ENCODE measurements around the gene CRYL1. TPM values are rescaled to one million over a fixed set of nuclear protein-coding genes. Genes with fewer than 3 reads are reported as not detected.

Gene CRYL1
- total and polyA plus RNA-seq, 2 of the 8 experiments (the other 6 are each of a cell fraction or from before 2014, with no cell fraction given): 1.9 to 6.4 TPM

DNA sequence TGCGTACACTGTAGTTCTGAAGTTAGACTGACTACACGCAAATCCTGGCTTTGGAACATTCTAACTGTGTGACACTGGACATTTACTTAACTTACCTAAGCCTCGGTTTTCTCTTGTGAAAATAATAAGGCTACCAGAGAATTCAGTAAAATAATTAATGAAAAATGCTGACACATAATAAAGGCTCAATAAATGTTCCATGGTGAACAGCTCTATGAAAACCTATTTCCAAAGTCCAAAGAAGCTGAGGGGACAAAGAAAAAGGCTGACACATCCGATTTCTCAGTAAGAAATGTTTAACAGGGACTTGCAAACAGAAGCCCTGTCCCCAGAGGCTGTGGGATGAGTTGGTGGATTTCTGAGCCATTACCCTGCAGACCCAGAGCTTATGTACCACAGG is 153.8 kb downstream of the CRYL1 start:
- Histone ChIP-seq H3K79me2 (ENCODE audit: control insufficient read depth in 1 of 2, insufficient read depth in 2 of 2, low read length in 2 of 2) (no peaks in the 10 kb centered on the region), H3K4me1 (replicated peaks in 1 of 4; ENCODE audit: control insufficient read depth in 3 of 4, insufficient read depth in 4 of 4, low read length in 3 of 4) (peaks cover 0 to 3% (median 0%) of the 10 kb centered on the region in 4 experiments; a peak in 2 of 7 replicates), H3K4me3 (ENCODE audit: extremely low read depth in 1 of 4, insufficient read depth in 2 of 4, low read depth in 3 of 4, low read length in 4 of 4) (no peak overlapping the region), H2BK120ac (replicated peaks; ENCODE audit: low read depth, low read length) (no peak overlapping the region), H3K4ac (replicated peaks; ENCODE audit: insufficient read length, low read depth, low read length) (no peak overlapping the region), H3K56ac (replicated peaks; ENCODE audit: insufficient read length, low read depth, low read length) (no peak overlapping the region), H3K27ac (ENCODE audit: low read depth, low read length) (no peak overlapping the region), H2BK5ac (ENCODE audit: low read depth, low read length) (no peak overlapping the region), H4K8ac (ENCODE audit: extremely low read depth, insufficient read depth, low read length) (no peak overlapping the region), H2BK20ac (ENCODE audit: low read length) (no peak overlapping the region), H3K18ac (ENCODE audit: extremely low read depth, low read length) (no peak overlapping the region), H4K5ac (ENCODE audit: insufficient read length, low read depth, low read length) (no peak overlapping the region), H2AFZ (ENCODE audit: low read length) (no peak overlapping the region), H3K27me3 (replicated peaks in 1 of 4; ENCODE audit: control insufficient read depth in 3 of 4, extremely low read depth in 1 of 4, insufficient read depth in 3 of 4, low read length in 3 of 4) (peaks cover 0 to 1% (median 0%) of the 10 kb centered on the region in 4 experiments; a peak in 3 of 7 replicates), H4K20me1 (replicated peaks in 1 of 2; ENCODE audit: control insufficient read depth in 1 of 2, insufficient read depth in 2 of 2, low read length in 2 of 2) (no peaks in the 10 kb centered on the region), H4K91ac (replicated peaks; ENCODE audit: insufficient read length, low read length) (no peak overlapping the region), H3K9me3 (ENCODE audit: insufficient read depth in 2 of 2, low read depth in 1 of 2, low read length in 1 of 2) (no peaks in the 10 kb centered on the region), H3K4me2 (ENCODE audit: insufficient read depth in 1 of 2, low read depth in 2 of 2, low read length in 2 of 2) (no peak overlapping the region), H3K36me3 (ENCODE audit: control insufficient read depth in 2 of 4, insufficient read depth in 4 of 4, low read length in 3 of 4) (no peaks in the 10 kb centered on the region), H2BK12ac (ENCODE audit: low read depth, low read length) (no peak overlapping the region), H3K14ac (ENCODE audit: insufficient read length) (no peak overlapping the region), H3K79me1 (ENCODE audit: low read depth, low read length) (no peaks in the 10 kb centered on the region), H2AK5ac (ENCODE audit: low read depth, low read length) (no peak overlapping the region), H2BK15ac (ENCODE audit: low read length) (no peak overlapping the region), H3K23ac (ENCODE audit: insufficient read length) (no peak overlapping the region), H3K9ac (replicated peaks in 1 of 4; ENCODE audit: extremely low read depth in 1 of 4, low read depth in 3 of 4, low read length in 3 of 4) (no peak overlapping the region), H3K23me2 (ENCODE audit: low read depth, low read length) (no peaks in the 10 kb centered on the region)
- DNase-seq (ENCODE audit: low read depth in 1 of 2, low spot score in 2 of 2): no peak
- no peak for FAIRE-seq
- 88% methylated on average over 4 of the region's 4 CpGs; no CpG with 5 or more reads in 1 of the 2 experiments for WGBS, 2 experiments (ENCODE audit: extremely low coverage in 1 of 2, insufficient coverage in 1 of 2, insufficient read length in 1 of 2, insufficient replicate concordance in 2 of 2, low coverage in 1 of 2, low lambda C conversion rate in 2 of 2, missing lambda C conversion rate in 1 of 2)
- CTCF ChIA-PET (ENCODE audit: partially characterized antibody): interaction anchor here (0.6 to 1.4 kb wide), 5 partner anchors 11 to 33 kb away, joined by 3 read pairs; no protein-coding TSS in a partner anchor
- POLR2A ChIA-PET (ENCODE audit: partially characterized antibody): no interaction called here
- TF ChIP-seq, protein P1, sequence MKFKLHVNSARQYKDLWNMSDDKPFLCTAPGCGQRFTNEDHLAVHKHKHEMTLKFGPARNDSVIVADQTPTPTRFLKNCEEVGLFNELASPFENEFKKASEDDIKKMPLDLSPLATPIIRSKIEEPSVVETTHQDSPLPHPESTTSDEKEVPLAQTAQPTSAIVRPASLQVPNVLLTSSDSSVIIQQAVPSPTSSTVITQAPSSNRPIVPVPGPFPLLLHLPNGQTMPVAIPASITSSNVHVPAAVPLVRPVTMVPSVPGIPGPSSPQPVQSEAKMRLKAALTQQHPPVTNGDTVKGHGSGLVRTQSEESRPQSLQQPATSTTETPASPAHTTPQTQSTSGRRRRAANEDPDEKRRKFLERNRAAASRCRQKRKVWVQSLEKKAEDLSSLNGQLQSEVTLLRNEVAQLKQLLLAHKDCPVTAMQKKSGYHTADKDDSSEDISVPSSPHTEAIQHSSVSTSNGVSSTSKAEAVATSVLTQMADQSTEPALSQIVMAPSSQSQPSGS (IDR thresholded peaks at IDR 0.05; ENCODE audit: low read length): no peak
- TF ChIP-seq KDM4A (IDR thresholded peaks at IDR 0.05; ENCODE audit: low read depth, low read length, severe bottlenecking) (no peak), CBX8 (IDR thresholded peaks at IDR 0.05; ENCODE audit: borderline replicate concordance, low read depth, low read length) (no peak), SIN3A (conservative IDR thresholded peaks at IDR 0.05 in 1 of 2, IDR thresholded peaks at IDR 0.05 in 1 of 2; ENCODE audit: low read depth in 1 of 2, low read length in 2 of 2) (no peak), HDAC2 (IDR thresholded peaks at IDR 0.05; ENCODE audit: borderline replicate concordance in 1 of 2, low read depth in 2 of 2, low read length in 2 of 2) (no peak), ASH2L (IDR thresholded peaks at IDR 0.05; ENCODE audit: low read length) (no peak), KDM5A (IDR thresholded peaks at IDR 0.05; ENCODE audit: low read length) (no peak), CHD2 (IDR thresholded peaks at IDR 0.05; ENCODE audit: low read length) (no peak), MAFK (IDR thresholded peaks at IDR 0.05; ENCODE audit: low read depth, low read length) (no peak), GTF2F1 (IDR thresholded peaks at IDR 0.05; ENCODE audit: borderline replicate concordance, low read depth, low read length) (no peak)
- TF ChIP-seq, protein P2, sequence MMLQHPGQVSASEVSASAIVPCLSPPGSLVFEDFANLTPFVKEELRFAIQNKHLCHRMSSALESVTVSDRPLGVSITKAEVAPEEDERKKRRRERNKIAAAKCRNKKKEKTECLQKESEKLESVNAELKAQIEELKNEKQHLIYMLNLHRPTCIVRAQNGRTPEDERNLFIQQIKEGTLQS (IDR thresholded peaks at IDR 0.05; ENCODE audit: insufficient read depth, low read depth, low read length): no peak
